GM12891 (cell line): Measurements from ENCODE around the gene KIAA1549.

Source experiments
- DNase-seq: peaks from one replicate; pipeline ENCODE4 v3.0.0; 2011; ENCODE audit warnings: low spot score; ENCODE audit not compliant: insufficient read length
- FAIRE-seq: peaks from 2 replicates; lab custom pipeline; 2011; peaks lifted over from hg19 to GRCh38; lab: Jason Lieb, UNC
- PAX5 ChIP-seq: IDR thresholded peaks from 2 replicates; pipeline ENCODE4 v1.6.1; 2011; ENCODE audit warnings: low read length, moderate library complexity, mild to moderate bottlenecking; ENCODE audit not compliant: insufficient read depth, severe bottlenecking
- POLR2A ChIP-seq: IDR thresholded peaks from 2 replicates; pipeline ENCODE4 v1.6.1; 2011; ENCODE audit warnings: low read depth, low read length, control low read depth
- POLR2AphosphoS5 ChIP-seq: IDR thresholded peaks from 2 replicates; pipeline ENCODE4 v1.6.1; 2011; ENCODE audit warnings: low read depth, low read length, control low read depth
- POU2F2 ChIP-seq: IDR thresholded peaks from 2 replicates; pipeline ENCODE4 v1.6.1; 2011; ENCODE audit warnings: low read depth, mild to moderate bottlenecking, control low read depth, low read length, moderate library complexity
- SPI1 ChIP-seq: IDR thresholded peaks from 2 replicates; pipeline ENCODE4 v1.6.1; 2011; ENCODE audit warnings: low read depth, low read length, control low read depth
- TAF1 ChIP-seq: IDR thresholded peaks from 2 replicates; pipeline ENCODE4 v1.6.1; 2011; ENCODE audit warnings: low read depth, low read length, control low read depth

Gene KIAA1549

GRCh38 chr7:138867744-138868143 is 113.4 kb downstream of the KIAA1549 start:
- FAIRE-seq (no peak), DNase-seq (no peak)
- TF ChIP-seq SPI1 (no peak), TAF1 (no peak), POLR2AphosphoS5 (no peak), POU2F2 (no peak), PAX5 (no peak), POLR2A (no peak)

DNA sequence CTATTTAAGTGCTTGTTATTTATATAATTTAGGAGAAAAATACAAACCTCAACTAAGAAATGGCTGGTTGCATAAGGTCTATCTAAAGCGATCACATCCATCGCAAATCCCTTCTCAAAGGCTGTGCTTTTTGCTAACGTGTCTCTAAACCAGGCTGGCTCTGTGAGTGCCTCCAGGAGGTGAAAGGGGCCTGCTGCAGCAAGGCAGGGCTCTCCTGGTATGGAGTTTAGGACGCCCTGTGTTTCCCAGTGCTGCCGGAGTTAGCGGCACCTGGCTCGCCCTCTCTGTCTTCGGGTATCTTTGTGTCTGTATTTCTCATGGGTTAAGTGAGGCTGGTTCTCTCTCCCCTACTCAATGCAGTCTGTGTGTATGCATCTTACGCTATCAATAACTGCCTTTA is 114.8 kb downstream of the KIAA1549 start:
- FAIRE-seq = no peak
- no peak for TF ChIP-seq POU2F2
- TF ChIP-seq POLR2A = no peak

DNA sequence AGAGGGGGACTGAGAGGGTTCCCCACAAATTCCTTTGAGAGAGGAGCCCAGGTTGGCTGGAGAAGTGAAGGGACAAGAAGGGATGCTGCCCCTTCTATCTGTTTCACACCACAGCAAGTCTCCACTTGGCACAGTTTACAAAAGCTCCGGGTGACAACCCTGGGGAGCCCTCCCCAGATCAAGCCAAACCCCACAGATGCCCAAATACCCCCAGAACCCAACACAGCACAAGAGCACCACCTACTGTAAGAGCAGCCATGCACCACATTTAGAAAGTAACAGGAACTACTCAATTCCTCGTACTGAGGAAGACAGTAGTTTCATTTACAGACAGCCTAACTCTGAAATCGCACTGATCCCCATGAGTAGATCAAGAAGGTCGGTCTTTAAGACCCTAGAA is 115.3 kb downstream of the KIAA1549 start:
- DNase-seq = no peak
- FAIRE-seq = no peak
- TF ChIP-seq POLR2A = no peak
- no peak for TF ChIP-seq TAF1
- no peak for TF ChIP-seq SPI1
- TF ChIP-seq PAX5 = no peak
- TF ChIP-seq POU2F2 = no peak
- no peak for TF ChIP-seq POLR2AphosphoS5

More for the DNA sequence above, 114.8 kb downstream of the KIAA1549 start:
- DNase-seq = no peak

DNA sequence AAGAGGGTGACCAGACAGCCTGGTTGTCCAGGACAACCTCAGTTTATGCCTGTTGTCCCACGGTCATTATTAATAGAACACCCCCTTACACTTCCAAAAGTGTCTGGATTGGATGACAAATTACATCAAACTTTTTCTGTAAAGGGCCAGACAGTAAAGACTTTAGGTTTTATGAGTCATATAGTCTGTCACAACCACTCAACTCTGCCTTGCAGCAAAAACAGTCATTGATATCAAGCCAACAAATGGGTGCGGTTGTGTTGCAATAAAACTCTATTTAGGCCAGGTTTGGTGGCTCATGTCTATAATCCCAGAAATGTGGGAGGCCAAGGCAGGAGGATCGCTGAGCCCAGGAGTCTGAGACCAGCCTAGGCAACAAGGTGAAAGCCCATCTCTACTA is 116.5 kb downstream of the KIAA1549 start:
- FAIRE-seq = no peak
- TF ChIP-seq POLR2AphosphoS5 (no peak), TAF1 (no peak), POLR2A (no peak), POU2F2 (no peak), SPI1 (no peak), PAX5 (no peak)
- no peak for DNase-seq

DNA sequence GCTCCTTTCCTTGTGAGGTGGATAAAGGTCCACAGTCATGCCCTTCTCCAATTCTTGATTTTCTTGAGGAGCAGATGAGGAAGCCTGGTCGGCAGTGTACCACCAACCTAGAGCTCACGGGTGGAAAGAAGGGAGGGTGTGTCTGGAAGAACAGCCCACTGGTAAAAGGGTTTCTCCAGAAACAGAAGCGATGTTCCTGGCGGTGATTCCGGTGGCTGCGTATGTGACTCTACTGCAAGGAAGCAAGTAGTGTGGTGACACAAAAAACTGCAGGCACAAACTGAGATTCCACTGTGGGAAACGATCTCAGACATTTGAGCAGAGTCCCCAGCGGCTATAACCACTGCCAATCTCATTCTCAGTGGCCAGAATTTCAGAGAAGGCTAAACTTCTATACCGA is 117.3 kb downstream of the KIAA1549 start:
- DNase-seq (no peak), FAIRE-seq (no peak)
- TF ChIP-seq SPI1 (no peak), POU2F2 (no peak), POLR2AphosphoS5 (no peak), PAX5 (no peak), POLR2A (no peak)

GRCh38 chr7:138861051-138861450 is 120.1 kb downstream of the KIAA1549 start:
- no peak for DNase-seq
- FAIRE-seq = no peak
- TF ChIP-seq POLR2A = no peak
- no peak for TF ChIP-seq POLR2AphosphoS5
- no peak for TF ChIP-seq SPI1
- no peak for TF ChIP-seq PAX5
- TF ChIP-seq POU2F2 = no peak
- no peak for TF ChIP-seq TAF1

GRCh38 chr7:138857728-138858127 is 123.5 kb downstream of the KIAA1549 start:
- FAIRE-seq = no peak

DNA sequence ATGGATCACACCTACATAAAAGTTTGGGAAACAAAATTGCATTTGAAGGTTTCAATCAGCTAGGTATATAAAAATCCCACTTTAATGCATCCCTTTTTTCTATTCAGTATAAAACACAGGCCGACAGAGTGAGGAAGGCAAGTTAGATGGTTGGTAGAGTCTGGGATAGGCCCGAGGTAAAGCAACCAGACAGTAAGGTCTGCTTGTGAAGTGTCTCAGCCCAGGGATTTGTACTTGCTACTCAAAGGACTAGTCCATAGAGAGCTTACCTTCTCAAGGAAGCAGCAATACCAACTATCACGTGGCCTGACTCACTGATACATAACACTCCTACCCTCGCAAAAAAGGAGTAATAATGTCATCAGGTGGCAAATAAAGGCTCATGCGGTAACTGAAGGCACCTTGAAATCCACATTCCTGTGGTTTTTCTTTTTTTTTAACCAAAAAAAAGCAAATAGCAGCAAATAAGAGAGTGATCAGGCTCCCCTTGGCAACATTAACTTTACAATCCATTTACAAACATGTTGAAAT is 127.0 kb downstream of the KIAA1549 start:
- DNase-seq (no peak), FAIRE-seq (no peak)
- TF ChIP-seq POLR2AphosphoS5 (no peak), POU2F2 (no peak), PAX5 (no peak), POLR2A (no peak), SPI1 (no peak), TAF1 (no peak)

More at GRCh38 chr7:138857728-138858127, 123.5 kb downstream of the KIAA1549 start:
- no peak for DNase-seq
- no peak for TF ChIP-seq POLR2AphosphoS5

DNA sequence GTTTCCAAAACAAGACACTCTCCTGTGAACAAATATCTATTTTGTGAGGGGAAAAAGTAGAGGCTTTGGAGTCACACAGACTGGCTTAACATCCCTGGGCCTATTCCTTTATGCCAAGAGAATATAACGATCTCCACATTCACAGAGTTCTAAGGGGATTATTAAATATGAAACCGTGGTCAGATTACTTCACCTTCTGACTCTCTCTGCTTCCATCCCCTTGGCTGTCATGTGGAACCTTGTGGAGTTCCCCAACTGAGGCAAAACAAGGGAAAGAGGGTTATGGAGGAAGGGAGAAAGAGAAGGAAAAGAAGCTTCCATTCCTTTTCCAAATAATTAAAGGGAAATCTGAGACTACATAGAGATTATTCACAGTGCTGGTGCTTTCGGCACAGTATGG is 127.7 kb downstream of the KIAA1549 start:
- TF ChIP-seq POLR2AphosphoS5 = no peak
- no peak for TF ChIP-seq TAF1
- TF ChIP-seq POU2F2 = no peak
- no peak for TF ChIP-seq POLR2A
- TF ChIP-seq PAX5 = no peak
- no peak for TF ChIP-seq SPI1
- FAIRE-seq (no peak), DNase-seq (no peak)

DNA sequence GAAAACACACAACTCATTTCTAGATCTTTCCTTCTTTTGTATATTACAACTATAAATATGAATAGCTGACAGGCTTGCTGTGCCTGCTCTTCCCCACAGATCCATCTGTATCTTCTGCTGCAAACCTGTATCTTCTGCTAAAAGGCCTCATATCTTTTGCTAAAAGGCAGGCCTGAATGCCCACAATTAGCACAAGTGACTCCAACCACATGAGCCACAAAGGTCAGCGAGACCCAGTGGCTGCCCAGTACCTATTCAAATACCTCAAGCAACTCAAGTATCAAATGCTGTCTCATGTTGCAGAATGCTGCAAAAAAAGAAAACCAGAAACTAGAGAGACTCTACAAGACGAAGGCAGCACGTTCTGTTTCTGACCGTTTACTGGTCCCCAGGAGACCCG is 128.7 kb downstream of the KIAA1549 start:
- no peak for DNase-seq
- TF ChIP-seq TAF1 (no peak), POU2F2 (no peak), SPI1 (no peak), POLR2A (no peak), PAX5 (no peak), POLR2AphosphoS5 (no peak)
- no peak for FAIRE-seq
